Nephron (organoid): ENCODE results near the gene VAPB.

Experiments
- H3K27ac Mint-ChIP-seq, 3 experiments: 2 replicates each; pipeline ENCODE4 v1.8.0; 2020; ENCODE audit warnings: mixed read lengths in 3 of 3, mild to moderate bottlenecking in 2 of 3, moderate library complexity in 1 of 3
- H3K27me3 Mint-ChIP-seq: 2 replicates; pipeline ENCODE4 v1.8.0; 2021; ENCODE audit warnings: low read depth, mild to moderate bottlenecking, moderate library complexity, mixed read lengths
- H3K36me3 Mint-ChIP-seq: 2 replicates; pipeline ENCODE4 v1.8.0; 2020; ENCODE audit warnings: low read depth, mixed read lengths
- H3K4me1 Mint-ChIP-seq: 2 replicates; pipeline ENCODE4 v1.8.0; 2020; ENCODE audit warnings: mixed read lengths
- H3K4me3 Mint-ChIP-seq, 3 experiments: 2 replicates each; pipeline ENCODE4 v1.8.0; 2020; ENCODE audit warnings: mild to moderate bottlenecking in 3 of 3, mixed read lengths in 3 of 3, moderate library complexity in 2 of 3
- H3K9me3 Mint-ChIP-seq: 2 replicates; pipeline ENCODE4 v1.8.0; 2020; ENCODE audit warnings: mixed read lengths
- TF ChIP-seq, protein P1 (sequence below), 3 experiments: fragments of 200-600 bp; sonication (generic); IDR thresholded peaks; one replicate each; pipeline ENCODE4 v1.5.0; 2021; ENCODE audit warnings: antibody characterized with exemption in 3 of 3; ENCODE audit not compliant: unreplicated experiment in 3 of 3

VAPB gene

DNA sequence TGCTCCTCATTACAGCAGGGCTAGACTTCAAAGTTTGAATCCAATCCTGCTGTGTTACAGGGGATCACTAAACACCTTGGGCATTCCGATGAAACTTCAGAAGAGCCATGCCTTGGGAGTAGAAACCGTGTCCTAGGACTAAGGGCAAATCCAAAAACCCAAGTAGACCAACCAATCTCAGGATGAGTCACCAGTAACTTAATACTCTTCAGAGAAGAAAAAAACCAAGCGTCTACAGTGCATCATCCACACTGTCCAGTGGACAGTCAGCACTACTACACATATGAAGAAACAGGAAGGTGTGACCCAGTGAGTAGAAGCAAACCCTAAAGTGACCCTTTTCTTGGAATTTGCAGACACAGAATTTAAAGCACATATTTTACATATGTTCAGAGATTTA is 39.5 kb upstream of the VAPB start:
- H3K4me3 Mint-ChIP-seq, result no peak overlapping the region

DNA sequence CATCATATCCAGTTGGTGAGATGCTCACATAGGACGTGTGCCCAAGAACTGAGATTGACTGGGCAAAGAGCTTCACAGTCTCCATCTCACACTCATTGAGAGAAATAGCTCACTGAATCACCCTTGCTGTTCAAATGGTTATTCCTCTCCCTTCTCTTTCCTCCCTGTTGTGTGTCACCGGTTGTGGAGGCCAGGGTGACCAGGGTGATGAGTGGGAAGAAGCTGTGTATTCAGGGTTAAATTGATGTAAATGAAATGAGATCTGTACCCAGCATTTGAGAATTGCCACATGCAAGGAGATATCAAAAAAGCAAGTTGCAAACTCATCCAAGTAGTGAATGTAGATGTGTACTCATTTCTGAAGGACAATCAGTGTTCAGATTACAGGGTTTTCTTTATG is 36.6 kb upstream of the VAPB start:
- TF ChIP-seq, protein P1, sequence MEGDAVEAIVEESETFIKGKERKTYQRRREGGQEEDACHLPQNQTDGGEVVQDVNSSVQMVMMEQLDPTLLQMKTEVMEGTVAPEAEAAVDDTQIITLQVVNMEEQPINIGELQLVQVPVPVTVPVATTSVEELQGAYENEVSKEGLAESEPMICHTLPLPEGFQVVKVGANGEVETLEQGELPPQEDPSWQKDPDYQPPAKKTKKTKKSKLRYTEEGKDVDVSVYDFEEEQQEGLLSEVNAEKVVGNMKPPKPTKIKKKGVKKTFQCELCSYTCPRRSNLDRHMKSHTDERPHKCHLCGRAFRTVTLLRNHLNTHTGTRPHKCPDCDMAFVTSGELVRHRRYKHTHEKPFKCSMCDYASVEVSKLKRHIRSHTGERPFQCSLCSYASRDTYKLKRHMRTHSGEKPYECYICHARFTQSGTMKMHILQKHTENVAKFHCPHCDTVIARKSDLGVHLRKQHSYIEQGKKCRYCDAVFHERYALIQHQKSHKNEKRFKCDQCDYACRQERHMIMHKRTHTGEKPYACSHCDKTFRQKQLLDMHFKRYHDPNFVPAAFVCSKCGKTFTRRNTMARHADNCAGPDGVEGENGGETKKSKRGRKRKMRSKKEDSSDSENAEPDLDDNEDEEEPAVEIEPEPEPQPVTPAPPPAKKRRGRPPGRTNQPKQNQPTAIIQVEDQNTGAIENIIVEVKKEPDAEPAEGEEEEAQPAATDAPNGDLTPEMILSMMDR (IDR thresholded peaks at IDR 0.05; ENCODE audit: unreplicated experiment in 3 of 3), result no peak
- H3K27ac Mint-ChIP-seq, result no peak overlapping the region
- no peaks in the 10 kb centered on the region for H3K27me3 Mint-ChIP-seq
- H3K9me3 Mint-ChIP-seq, result no peaks in the 10 kb centered on the region
- H3K4me1 Mint-ChIP-seq, result no peaks in the 10 kb centered on the region
- H3K4me3 Mint-ChIP-seq, result no peak overlapping the region
- peaks cover 51% of the 10 kb centered on the region for H3K36me3 Mint-ChIP-seq

More for the DNA sequence above, 39.5 kb upstream of the VAPB start:
- Mint-ChIP-seq H3K36me3 (peaks cover 59% of the 10 kb centered on the region), H3K27ac (no peak overlapping the region), H3K4me1 (no peaks in the 10 kb centered on the region), H3K27me3 (no peaks in the 10 kb centered on the region), H3K9me3 (no peaks in the 10 kb centered on the region)
- TF ChIP-seq, protein P1 (IDR thresholded peaks at IDR 0.05; ENCODE audit: unreplicated experiment in 3 of 3), result no peak

DNA sequence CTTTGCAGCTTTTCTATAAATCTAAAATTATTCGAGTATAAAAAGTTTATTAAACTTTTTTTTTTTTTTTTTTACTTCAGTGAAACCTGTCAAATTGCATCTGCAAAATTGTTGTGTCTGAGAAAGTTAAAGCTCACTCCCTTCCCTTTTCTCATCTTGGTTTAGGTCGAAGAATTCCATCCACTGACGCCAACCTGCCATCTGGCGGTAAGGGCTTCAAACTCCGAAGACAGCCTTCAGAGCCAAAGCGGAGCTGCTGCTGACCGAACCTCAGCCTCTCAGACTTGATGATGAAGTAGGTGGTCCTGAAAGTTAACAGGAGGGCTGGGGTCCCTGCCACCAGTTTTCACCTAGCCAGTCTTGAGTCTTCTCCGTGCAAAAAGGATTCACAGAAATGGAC is 29.6 kb upstream of the VAPB start:
- Mint-ChIP-seq H3K36me3 (peaks cover 67% of the 10 kb centered on the region), H3K27me3 (no peaks in the 10 kb centered on the region)

DNA sequence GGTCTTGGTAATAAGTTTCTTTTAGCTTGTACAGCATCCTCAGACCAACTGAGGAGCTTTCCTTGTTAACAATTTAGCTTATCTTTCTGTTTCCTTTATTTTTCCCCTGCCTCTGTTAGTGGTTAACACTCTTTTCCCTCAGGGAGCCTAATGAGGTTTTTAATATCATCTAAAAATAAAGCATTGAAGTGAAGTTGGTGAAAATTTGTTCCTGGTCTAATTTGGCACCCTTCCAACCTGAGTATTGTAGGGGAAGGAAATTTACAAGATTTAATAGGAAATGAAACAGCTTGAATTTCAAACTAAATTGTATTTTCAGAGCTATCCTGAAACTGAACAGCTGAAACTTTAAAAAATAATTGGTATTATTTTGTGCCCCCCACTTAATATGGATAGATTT is 28.1 kb upstream of the VAPB start:
- Mint-ChIP-seq H3K4me3 (no peak overlapping the region), H3K27me3 (no peaks in the 10 kb centered on the region), H3K36me3 (peaks cover 63% of the 10 kb centered on the region), H3K9me3 (no peaks in the 10 kb centered on the region), H3K27ac (no peak overlapping the region), H3K4me1 (peaks cover 2% of the 10 kb centered on the region)
- TF ChIP-seq, protein P1 (IDR thresholded peaks at IDR 0.05; ENCODE audit: unreplicated experiment in 3 of 3), result no peak

More for the DNA sequence above, 29.6 kb upstream of the VAPB start:
- Mint-ChIP-seq H3K4me3 (no peak overlapping the region), H3K27ac (no peak overlapping the region), H3K4me1 (no peaks in the 10 kb centered on the region), H3K9me3 (no peaks in the 10 kb centered on the region)
- TF ChIP-seq, protein P1 (IDR thresholded peaks at IDR 0.05; ENCODE audit: unreplicated experiment in 3 of 3), result no peak

DNA sequence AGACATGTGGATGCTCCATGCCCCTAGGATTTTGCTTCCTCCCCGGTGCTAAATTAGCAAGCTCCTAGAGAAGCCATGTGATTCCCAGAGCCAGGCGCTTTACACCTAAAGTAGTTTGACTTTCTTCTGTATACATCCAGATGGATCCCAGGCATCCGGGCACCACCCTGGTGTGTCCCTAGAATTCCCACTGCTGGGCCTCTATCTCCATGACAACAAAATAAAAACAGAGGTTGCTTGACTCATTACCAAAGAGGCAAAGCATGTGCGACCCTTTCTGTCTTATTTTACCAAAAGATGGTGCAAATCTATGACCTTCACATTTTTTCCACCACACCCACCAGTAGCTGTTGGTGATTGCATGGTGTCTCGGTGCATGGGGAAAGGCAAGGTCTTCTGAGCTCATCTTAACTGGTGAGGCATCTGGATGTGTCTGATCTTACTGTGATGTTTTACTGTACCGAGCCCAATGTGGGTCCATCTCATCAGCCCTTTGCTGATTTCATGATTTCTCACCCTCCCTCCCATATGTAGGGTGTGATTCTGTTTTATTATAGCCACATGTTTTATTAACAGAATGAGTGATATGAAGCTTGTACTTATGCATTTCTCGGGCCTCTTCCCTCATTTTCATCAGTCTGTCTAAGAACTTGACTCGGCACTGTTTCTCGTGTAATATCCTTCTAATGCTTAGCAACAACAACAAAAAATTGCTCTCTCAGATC is 27.4 kb upstream of the VAPB start:
- TF ChIP-seq, protein P1 (IDR thresholded peaks at IDR 0.05; ENCODE audit: unreplicated experiment in 3 of 3), result no peak
- H3K4me3 Mint-ChIP-seq, result no peak overlapping the region
- H3K27ac Mint-ChIP-seq, result no peak overlapping the region
- H3K9me3 Mint-ChIP-seq, result no peaks in the 10 kb centered on the region
- H3K36me3 Mint-ChIP-seq, result peaks cover 64% of the 10 kb centered on the region
- H3K4me1 Mint-ChIP-seq, result peaks cover 9% of the 10 kb centered on the region
- no peaks in the 10 kb centered on the region for H3K27me3 Mint-ChIP-seq

DNA sequence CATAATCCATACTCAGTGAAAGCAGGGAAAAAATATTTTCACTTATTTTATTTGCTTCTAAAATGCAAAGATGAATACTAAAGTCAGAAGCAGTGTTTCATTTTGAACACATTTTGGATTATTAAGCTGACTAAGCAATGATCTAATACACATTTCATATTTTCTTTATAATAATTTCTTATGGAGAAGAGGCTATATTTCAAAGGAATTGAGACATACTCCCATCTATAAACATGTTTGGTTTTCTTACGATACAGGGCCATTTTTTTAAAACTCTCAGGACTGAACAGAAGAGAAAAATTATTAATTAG is 26.9 kb upstream of the VAPB start:
- H3K36me3 Mint-ChIP-seq, result peaks cover 59% of the 10 kb centered on the region
- no peaks in the 10 kb centered on the region for H3K9me3 Mint-ChIP-seq
- TF ChIP-seq, protein P1 (IDR thresholded peaks at IDR 0.05; ENCODE audit: unreplicated experiment in 3 of 3), result no peak
- H3K27ac Mint-ChIP-seq, result no peak overlapping the region
- no peak overlapping the region for H3K4me3 Mint-ChIP-seq
- peaks cover 12% of the 10 kb centered on the region for H3K4me1 Mint-ChIP-seq
- H3K27me3 Mint-ChIP-seq, result no peaks in the 10 kb centered on the region
